Right lobe of liver (tissue), 6 donors: ENCODE results near the gene ZNF566. TPM values are rescaled to one million over a fixed set of nuclear protein-coding genes. Genes with fewer than 3 reads are reported as not detected.

Source experiments
- ATAC-seq, 4 donors: fragments of 200-7000 bp; cut with Tn5 transposase; one replicate each; pipeline ENCODE4 v1.9.1; 2020; ENCODE audit warnings: mild to moderate bottlenecking in 4 of 4, moderate library complexity in 4 of 4
- DNase-seq, 3 donors: peaks; one replicate each; pipeline ENCODE4 v3.0.0-alpha.2; 2020
- H3K27ac ChIP-seq, 3 donors: fragments of 200-600 bp; one replicate each; pipeline ENCODE4 v1.8.0; 2022
- H3K27me3 ChIP-seq, 2 donors: fragments of 200-600 bp; one replicate each; pipeline ENCODE4 v1.8.0; 2022
- H3K36me3 ChIP-seq, 4 donors: fragments of 200-600 bp; sonication (generic) in 1 of 4; one replicate each; pipeline versions ENCODE4 v1.5.1 to v1.8.0; 2017 to 2022; ENCODE audit warnings: control low read depth in 1 of 4
- H3K4me1 ChIP-seq, 4 donors: fragments of 200-600 bp; sonication (generic) in 1 of 4; one replicate each; pipeline versions ENCODE4 v1.5.1 to v1.8.0; 2017 to 2022; ENCODE audit warnings: control low read depth in 1 of 4
- H3K4me3 ChIP-seq, 3 donors: fragments of 200-600 bp; one replicate each; pipeline ENCODE4 v1.8.0; 2022
- H3K9me3 ChIP-seq, 4 donors: fragments of 200-600 bp; sonication (generic) in 1 of 4; one replicate each; pipeline versions ENCODE4 v1.5.1 to v1.8.0; 2017 to 2022; ENCODE audit warnings: control low read depth in 1 of 4
- POLR2A ChIP-seq: fragments of 450-650 bp; IDR thresholded peaks from one replicate; pipeline ENCODE4 v1.6.1; 2017; ENCODE audit warnings: antibody characterized with exemption, mild to moderate bottlenecking
- WGBS: methylation state at CpG from one replicate; pipeline ENCODE4 v1.1.6; 2018; ENCODE audit warnings: low coverage, low lambda C conversion rate; ENCODE audit not compliant: insufficient coverage; ENCODE audit errors: missing lambda C conversion rate; 5-methylcytosine and 5-hydroxymethylcytosine counted together
- intact Hi-C, 2 donors: fragments of 100-400 bp; cut with DNase I; formaldehyde crosslinking; loops; one replicate each; pipeline versions ENCODE4 v1.11.2 to v1.14.1; 2022
- total RNA-seq, 6 experiments: library from RNA; depleted of rRNA in 2 of 6; stranded (reverse); fragments of >200 nt in 2 of 6; fragmentation: NEBNext Ultra II Directional in 3 of 6; extraction: Animal tissue kit (Norgen Biotek cat#: 25700) in 3 of 6; gene quantifications; one replicate each; pipeline versions ENCODE4 v1.1.0 to v1.2.4, GENCODE V29; 2016 to 2023
- TF ChIP-seq, protein P1 (sequence below), 4 donors: fragments of 200-600 bp in 3 of 4; fragments of 450-650 bp in 1 of 4; IDR thresholded peaks; one replicate each; pipeline versions ENCODE4 v1.5.1 to v1.8.0; 2016 to 2022; ENCODE audit warnings: antibody characterized with exemption in 4 of 4, mild to moderate bottlenecking in 2 of 4
- donor health status: DM: no; HTN: yes; CAD: no.
- donor health status: DM: no; HTN: no; CAD: no.
- donor health status: DM: no; HTN: no; CAD: no.
- donor health status: DM: no; HTN: yes; CAD: no.
- donor health status: DM: no; HTN: yes; CAD: no.

Gene ZNF566
- total RNA-seq, 6 experiments from 2014 or later, result 4.1 to 7.8 (median 5.1) TPM

DNA sequence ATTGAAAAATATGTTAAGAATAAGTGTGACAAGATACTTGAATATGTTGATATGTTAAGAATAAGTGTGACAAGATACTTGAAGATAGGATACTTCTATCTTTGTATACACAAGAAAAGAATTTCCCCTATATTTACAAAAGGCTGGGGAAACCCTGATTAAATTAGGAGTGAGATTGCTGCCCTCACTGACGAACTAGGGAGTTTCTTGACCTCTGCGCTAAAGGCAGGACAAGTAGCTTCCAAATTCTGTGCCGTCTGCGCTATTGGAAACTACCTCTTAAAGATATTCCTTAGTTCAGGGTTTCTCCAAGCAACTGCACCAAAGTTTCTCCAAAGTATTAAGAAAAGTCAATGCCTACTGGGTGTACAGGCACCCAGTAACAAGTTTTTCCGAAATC, 38.0 kb upstream of the ZNF566 start:
- peak overlapping the region in 1 of 3 donors; percentile 81 for H3K27ac ChIP-seq
- H3K36me3 ChIP-seq, result peaks cover 0 to 14% (median 0%) of the 10 kb centered on the region in 4 donors
- TF ChIP-seq, protein P1, sequence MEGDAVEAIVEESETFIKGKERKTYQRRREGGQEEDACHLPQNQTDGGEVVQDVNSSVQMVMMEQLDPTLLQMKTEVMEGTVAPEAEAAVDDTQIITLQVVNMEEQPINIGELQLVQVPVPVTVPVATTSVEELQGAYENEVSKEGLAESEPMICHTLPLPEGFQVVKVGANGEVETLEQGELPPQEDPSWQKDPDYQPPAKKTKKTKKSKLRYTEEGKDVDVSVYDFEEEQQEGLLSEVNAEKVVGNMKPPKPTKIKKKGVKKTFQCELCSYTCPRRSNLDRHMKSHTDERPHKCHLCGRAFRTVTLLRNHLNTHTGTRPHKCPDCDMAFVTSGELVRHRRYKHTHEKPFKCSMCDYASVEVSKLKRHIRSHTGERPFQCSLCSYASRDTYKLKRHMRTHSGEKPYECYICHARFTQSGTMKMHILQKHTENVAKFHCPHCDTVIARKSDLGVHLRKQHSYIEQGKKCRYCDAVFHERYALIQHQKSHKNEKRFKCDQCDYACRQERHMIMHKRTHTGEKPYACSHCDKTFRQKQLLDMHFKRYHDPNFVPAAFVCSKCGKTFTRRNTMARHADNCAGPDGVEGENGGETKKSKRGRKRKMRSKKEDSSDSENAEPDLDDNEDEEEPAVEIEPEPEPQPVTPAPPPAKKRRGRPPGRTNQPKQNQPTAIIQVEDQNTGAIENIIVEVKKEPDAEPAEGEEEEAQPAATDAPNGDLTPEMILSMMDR (IDR thresholded peaks at IDR 0.05), result no peak
- TF ChIP-seq POLR2A, result no peak
- no peaks in the 10 kb centered on the region for H3K27me3 ChIP-seq
- no peak for ATAC-seq
- 16% methylated on average over 5 of the region's 5 CpGs for WGBS
- peaks cover 0 to 19% (median 0%) of the 10 kb centered on the region in 4 donors for H3K4me1 ChIP-seq
- peak overlapping the region; percentile 43 to 68 (median 66) for H3K4me3 ChIP-seq
- DNase-seq, result no peak
- intact Hi-C loops, result no loop called here
- H3K9me3 ChIP-seq, result peaks cover 0 to 13% (median 4%) of the 10 kb centered on the region in 4 donors

DNA sequence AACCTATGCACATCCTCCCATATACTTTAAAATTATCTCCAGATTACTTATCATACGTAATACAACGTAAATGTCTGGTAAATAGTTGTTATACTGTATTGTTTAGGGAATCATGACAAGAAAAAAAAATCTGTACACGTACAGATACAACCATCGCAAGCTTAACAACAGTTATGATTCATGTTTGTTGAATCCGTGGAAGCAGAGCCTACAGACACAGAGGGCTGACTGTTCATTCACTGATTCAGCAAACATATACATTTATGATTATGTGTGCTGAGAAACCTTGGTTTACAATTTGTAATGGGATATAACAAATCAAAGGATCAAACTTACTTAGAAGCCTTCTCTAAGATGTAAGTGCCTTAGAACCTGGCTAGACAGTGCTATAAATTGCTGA, 37.2 kb upstream of the ZNF566 start:
- TF ChIP-seq, protein P1 (IDR thresholded peaks at IDR 0.05), result no peak
- no peak for TF ChIP-seq POLR2A
- no peak overlapping the region for H3K4me3 ChIP-seq
- peaks cover 0 to 17% (median 0%) of the 10 kb centered on the region in 4 donors for H3K36me3 ChIP-seq
- H3K27ac ChIP-seq, result no peak overlapping the region
- intact Hi-C loops, result no loop called here
- H3K9me3 ChIP-seq, result peaks cover 0 to 14% (median 4%) of the 10 kb centered on the region in 4 donors
- no peak for DNase-seq
- H3K27me3 ChIP-seq, result no peaks in the 10 kb centered on the region
- WGBS, result 95% methylated on average over 5 of the region's 5 CpGs
- H3K4me1 ChIP-seq, result peaks cover 0 to 19% (median 0%) of the 10 kb centered on the region in 4 donors
- no peak for ATAC-seq

DNA sequence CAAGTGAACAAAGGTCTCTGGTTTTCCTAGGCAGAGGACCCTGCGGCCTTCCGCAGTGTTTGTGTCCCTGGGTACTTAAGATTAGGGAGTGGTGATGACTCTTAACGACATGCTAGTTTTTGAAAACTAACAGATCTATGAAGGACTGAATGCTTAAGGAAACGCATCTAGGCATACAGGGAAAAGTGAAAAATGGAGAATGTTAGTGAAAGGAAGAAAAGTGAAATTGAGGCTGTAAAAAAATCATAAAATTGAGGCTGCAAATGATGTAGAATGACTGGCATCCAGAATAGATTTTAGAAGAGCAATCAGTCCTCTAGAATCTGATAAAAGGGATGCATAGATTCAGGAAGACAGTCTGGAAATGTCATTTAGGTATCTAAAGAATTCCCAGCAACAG, 35.3 kb upstream of the ZNF566 start:
- WGBS, result 86% methylated on average over 4 of the region's 4 CpGs
- Histone ChIP-seq H3K27ac (no peak overlapping the region), H3K27me3 (no peaks in the 10 kb centered on the region), H3K9me3 (peaks cover 0 to 25% (median 12%) of the 10 kb centered on the region in 4 donors), H3K4me1 (peaks cover 0 to 19% (median 0%) of the 10 kb centered on the region in 4 donors), H3K4me3 (no peak overlapping the region), H3K36me3 (peaks cover 0 to 26% (median 2%) of the 10 kb centered on the region in 4 donors)
- ATAC-seq (no peak), DNase-seq (no peak)
- intact Hi-C loops, result no loop called here
- no peak for TF ChIP-seq POLR2A
- TF ChIP-seq, protein P1 (IDR thresholded peaks at IDR 0.05), result no peak

DNA sequence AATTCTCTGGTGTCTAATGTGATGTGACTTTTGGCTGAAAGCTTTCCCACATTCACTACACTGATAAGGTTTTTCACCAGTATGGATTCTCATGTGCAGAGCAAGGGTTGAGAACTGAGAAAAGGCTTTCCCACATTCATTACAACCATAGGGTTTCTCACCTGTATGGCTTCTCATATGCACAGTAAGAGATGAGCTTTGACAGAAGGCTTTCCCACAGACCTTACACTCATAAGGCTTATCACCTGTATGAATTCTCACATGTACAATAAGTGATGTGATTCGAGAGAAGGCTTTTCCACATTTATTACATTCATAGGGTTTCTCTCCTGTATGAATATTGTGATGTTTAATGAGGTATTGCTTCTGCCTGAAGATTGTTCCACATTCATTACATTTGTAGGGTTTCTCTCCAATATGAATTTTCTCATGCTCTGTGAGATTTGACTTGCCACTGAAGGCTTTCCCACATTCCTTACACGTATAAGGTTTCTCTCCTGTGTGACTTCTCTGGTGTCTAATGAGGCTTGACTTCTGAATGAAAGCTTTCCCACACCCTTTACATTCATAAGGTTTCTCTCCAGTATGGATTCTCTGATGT, 24.8 kb upstream of the ZNF566 start:
- no peaks in the 10 kb centered on the region for H3K27me3 ChIP-seq
- H3K27ac ChIP-seq, result no peak overlapping the region
- intact Hi-C loops, result no loop called here
- TF ChIP-seq, protein P1 (IDR thresholded peaks at IDR 0.05), result no peak
- no peak for TF ChIP-seq POLR2A
- peaks cover 0 to 50% (median 10%) of the 10 kb centered on the region in 4 donors for H3K36me3 ChIP-seq
- WGBS, result 92% methylated on average over 2 of the region's 2 CpGs
- H3K4me1 ChIP-seq, result no peaks in the 10 kb centered on the region
- DNase-seq (no peak), ATAC-seq (no peak)
- H3K9me3 ChIP-seq, result peaks cover 0 to 73% (median 42%) of the 10 kb centered on the region in 4 donors
- H3K4me3 ChIP-seq, result no peak overlapping the region
